ENCODE measurements around the gene TFAP2A.

Gene TFAP2A

DNA sequence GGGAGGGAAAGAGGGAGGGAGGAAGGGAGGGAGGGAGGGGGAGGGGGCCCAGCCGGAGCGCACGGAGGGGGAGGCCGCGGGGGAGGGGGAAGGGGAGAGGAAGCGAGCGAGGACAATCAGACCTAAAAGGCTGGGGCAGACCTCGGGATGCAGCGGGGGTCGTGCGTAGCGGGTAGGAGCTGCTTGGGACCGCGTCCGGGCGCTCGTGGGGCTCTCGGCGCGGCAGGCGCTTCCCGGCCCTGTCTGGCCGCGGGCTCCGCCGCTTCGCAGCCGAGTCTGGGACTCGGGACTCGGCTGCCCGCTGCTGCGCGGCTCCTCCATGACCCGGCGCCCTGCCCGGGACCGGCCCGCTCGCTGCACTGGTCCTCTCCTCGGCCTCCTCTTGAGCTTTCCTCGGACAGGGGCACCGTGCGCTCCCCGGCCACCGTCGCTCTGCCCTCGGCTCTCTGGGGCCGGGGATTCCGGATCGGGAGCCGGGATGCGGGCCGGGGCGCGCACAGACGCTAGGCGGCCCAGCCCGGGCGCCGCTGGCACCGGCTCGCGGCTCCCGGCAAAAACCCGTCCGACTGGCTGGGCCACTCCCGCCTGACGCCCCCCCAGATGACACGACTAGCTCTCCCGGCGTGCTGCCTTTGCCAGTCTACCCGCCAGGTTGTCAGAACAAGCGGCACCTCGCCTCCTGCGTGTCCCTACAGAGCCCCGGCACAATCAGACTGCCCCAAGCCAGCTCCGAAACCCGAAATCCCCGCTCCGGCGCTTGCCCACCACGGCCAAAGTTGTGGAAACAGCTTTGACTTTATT is 2.2 kb downstream of the TFAP2A start:
- peak in 1 of 2 experiments; percentile 69 for DNase-seq

DNA sequence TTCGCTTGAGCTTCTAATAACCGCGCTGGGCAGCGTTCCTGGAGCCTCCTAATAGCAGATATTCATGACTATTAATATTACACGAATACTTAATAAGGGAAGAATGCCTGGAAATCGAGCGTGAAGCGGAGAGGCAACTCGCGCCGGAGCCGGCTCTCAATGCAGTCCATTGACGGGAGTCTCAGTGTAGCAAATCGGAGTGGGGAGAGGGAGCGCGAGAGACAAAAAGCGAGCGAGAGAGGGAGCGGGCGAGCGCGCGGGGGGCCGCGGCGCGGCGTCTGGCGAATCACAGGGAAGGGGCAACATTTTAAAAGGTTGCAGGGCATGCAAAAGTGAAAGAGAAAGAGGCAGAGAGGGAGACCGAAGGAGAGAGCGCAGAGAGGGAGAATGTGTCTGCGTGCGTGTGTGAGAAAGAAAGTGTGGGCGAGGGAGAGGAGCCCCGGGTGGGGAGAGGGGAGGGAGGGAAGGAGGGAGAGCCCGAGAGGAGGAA is 2.9 kb downstream of the TFAP2A start:
- DNase-seq: peak; percentile 71 to 84

DNA sequence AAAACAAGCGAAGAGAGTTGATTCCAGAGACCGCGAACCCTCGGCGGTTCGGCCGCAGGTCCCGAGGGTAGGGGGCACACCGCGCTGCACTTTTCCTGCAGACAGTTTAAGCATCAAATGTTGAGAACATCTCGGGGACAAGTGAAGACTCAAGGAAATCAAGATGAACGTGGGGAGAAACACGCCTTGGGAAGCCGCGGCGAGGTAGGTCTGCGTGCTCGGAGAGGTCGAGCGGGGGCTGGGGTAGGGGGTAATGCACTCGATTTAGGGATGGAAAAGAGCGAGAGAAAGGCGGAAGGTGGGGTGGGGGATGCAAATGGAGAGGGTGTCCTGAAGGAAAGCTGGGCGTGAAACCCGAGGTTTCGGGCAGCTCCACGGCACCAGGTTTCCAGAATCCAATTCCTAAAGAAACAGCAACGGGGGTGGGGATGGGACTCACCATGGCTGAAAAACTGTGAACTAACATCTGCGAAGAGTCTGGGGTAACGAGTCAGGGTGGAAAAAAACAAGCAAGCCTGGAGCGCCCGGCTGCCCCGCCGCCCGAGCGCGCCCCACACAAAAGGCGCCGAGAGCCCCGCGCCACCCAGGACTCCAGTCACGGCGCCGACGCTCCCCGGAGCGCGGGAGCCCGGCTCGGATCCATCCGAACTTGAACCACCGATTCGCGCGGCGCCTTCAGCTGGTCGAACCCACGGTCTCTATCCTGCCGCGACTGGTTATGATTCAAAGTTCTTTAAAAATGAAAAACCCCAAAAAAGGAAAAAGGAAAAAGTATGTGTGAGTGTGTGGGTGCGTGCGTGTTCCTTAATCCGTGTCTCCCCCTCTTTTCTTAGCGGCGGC is 3.5 kb downstream of the TFAP2A start:
- DNase-seq: no peak

DNA sequence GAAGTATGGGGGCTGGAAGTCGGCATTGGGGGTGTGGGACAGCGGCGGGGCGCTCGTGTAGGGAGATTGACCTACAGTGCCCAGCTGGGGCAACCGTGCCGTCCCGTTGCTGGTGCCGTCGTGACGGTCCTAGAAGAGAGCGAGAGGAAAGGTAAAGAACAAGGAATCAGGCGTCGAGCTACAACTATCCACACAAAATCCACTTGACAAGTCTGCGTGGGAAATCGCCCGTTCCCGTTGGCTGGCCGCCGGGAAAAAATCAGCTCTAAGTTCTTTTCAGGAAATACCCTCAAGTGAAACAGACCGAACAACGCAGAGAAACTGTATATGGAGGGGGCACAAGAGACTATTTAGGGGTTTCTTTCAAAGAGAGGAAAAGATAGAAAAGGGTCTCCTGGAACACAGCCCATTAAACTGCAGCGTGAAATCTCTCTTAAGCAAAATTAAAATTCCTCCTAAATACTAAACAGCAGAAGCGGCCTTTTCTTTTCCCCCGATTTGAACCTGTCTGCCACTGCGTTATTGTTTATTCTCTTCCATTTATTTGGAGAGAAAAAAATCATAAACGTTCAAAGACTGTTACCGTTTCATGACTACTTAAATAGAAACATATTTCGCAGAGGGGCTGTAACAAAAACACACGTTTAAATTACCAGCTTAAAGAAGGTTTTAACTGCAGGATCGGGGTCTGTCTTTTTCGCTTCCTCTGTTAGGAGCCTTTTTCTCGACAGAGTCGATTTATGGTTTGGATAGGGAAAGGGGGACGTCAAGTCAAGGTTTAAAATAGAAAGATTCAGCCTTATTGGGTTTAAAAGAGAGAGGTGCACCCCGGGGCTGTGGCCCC is 4.4 kb downstream of the TFAP2A start:
- no peak for DNase-seq

DNA sequence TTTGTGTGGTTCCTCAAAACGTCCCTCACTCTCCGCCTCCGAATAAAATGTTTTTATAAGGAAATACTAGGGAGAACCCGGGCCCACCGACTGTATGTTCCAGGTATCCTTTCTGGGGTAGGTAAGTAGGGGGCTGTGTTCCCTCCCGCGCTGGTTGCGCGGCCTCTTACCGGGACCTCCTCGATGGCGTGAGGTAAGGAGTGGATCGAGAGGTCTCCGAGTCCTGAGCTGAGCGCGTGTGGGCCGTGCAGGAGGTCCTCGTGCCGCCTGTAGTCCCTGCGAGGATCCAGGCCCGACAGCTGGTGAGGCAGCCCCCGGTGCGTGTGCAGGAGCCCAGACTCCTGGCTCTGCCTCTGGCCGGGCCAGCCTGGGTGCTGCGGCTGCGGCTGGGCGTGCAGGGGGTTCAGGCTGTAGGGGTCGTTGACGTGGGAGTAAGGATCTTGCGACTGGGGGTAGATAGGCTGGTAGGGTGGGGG is 5.1 kb downstream of the TFAP2A start:
- no peak for DNase-seq

DNA sequence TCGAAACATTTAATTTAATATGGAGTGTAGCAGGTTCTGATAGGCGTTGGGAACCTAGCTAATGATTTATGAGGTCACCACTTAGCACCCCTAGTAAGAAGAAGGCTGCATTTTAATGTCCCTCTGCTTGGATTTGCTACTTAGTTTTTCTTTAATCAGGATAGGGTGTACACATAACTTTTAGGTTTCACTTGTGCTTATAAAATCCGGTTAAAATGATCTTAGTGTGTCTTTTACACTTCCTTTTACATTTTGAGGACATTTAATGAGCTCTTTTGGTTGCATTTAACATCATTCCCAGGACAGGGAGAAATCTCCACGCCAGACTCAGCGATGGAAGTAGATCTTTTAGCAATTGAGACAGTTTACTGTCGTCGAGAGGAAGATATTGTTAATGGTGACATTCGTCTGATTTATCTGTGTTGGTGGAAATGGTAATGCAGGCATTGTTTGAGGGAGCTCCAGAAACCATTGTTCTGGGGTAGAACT is 5.6 kb downstream of the TFAP2A start:
- DNase-seq: no peak

DNA sequence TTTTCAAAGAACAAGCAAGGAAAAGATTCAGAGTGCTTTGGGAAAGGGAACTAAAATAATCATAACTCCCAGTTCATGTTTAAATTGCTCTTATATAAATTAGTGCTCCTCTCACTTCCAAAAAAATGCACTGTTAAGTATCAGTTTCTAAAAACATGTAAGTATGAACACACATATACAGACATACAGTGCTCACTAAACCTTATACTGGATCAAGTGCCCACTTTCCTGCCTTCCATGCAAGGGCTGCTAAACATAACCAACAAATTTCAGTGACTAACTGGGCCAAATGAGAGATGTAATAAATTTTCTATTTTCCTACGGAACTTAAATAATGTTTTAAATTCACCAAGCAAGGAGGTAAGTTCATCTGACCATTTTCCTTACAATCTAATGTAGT is 6.4 kb downstream of the TFAP2A start:
- DNase-seq: no peak

DNA sequence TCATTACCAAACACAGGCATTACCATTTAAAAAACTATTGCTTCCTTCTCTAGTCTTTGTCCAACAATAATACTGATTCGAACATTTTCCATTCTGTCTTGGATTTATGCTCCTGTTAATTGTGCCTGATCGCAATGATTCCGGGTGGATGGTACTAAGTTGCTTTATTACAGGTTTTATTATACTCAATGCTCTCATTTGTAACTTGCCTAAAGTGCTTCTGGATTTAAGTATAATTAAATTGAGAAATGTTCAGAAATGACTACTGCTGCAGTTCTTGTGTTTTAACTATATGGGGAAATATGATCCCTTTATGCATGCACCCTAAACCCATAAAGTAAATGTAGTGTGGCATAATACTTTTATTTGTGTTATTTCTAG is 7.2 kb downstream of the TFAP2A start:
- DNase-seq: no peak

DNA sequence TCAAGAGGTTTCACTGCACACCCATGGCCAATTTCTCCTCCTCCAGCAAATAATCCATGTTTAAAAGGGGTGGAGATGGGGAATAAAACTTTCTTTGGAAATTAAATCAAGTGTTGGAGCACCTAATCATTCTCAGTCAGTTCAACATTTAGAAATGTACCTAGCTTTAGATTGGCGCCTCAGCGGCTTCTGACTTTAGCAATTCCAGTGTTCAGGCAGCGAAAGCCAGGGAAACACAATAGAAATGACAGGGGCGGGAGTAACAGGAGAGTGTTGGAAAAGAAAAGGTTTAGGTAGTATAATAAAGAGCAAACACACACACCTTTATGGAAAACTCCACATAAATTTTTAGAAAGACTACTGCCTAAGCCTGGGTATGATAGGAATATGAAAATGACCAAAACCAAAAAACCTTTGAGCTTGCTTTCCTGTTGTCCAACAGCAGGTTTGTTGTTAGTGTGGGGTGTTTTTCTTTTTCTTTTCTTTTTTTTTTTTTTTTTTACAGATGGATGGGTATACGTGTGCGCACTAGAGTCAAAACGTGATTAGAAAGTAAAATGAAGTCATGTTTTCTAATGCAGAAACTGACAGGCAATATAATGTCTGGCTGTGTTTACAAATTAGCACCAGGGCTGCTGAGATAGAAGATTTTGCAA is 7.7 kb downstream of the TFAP2A start:
- no peak for DNase-seq

DNA sequence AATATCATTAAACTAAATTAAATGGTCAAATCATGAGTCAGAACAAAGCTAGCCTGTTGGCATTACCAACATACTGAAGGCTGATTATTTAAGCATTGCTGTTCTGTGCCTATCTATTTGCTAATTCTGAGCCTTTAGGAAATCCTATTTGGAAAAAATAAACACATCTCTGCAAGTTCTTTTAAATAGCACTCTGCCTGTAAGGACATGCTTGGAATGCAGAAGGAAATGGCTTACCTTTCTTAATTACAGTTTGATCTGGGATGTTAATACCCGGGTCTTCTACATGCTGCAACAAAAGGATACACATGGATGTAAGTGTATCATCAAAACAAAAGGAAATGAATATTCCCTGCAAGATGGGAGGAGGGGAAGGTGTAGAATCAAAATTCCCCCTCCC is 8.3 kb downstream of the TFAP2A start:
- no peak for DNase-seq

DNA sequence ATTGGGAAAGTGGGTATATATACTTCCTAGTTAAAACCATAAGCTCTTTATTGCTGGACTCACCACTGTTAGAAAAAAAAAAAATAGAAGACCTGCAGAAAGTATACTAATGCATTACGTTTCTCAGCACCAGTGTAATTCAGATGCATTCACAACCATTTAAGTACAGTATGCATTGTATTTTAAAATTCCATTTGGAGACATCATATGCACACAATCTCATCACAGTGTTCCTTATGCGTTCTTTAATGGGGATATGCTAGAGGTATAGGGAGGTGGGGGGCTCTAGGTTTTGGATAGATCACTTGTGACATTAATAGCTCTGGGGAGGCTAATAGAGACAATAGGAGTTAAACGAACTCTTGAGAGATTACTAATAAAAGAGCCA is 9.4 kb downstream of the TFAP2A start:
- no peak for DNase-seq

DNA sequence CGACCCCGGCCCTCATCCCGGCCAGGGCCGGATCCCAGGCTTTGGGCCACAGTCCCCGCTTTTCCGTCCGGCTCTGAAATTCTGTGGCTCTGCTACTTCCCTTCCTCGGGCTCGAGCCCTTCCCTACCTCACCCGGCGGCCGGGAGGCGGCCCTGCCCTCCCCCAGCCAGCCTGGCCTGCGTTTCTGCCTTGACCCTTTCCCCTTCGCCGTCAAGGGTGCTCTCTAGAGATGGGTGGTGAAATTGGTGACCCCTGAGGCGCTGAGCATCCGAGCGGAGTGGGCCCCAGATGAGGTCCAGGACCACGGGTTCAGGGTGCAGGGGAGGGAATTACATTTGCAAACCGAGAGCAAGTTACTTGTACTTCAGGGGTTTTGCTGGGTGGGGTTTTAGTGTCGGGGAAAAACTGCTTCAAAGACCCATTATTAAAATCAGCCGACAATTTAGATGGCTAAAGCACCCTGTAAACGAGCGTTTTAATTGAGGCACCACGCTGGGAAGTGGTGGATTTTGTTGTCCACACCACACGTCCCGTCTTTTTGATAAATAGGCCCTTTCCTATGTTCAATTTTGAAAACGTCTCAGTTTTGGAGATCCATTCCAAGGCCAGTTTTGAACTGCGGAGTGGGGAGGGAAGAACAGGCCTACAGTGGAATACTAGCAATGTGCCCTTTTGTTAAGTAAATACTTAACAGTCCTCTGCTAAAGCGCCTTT is 9.9 kb downstream of the TFAP2A start:
- no peak for DNase-seq

DNA sequence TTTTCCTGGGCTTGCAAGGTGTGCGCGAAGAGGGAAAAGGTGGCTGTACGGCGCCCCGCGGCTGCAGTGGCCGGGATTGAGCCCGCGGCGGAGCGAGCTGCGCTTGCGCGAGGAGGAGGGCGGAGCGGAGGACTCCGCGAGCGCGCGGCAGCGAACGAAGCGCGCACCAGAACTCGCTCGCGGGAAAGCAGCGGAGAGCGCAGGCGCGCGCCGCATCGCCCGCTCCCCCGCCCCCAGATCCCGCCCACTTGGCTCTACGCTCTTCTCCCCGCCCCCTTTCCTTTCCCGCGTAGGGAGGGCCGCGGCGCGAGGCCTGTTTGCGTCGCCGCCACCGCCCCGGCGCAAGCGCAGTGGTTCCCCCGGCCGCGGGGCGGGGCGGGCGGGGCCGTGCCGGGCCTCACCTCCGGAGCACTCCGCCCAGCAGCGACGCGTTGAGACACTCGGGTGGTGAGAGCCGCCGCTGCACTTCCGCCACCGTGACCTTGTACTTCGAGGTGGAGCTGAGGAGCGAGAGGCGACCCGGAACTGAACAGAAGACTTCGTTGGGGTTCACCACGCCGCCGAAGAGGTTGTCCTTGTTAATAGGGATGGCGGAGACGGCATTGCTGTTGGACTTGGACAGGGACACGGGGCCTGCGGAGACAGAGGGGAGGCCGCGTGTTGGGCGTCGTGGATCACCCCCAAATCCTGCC is 10.6 kb downstream of the TFAP2A start:
- DNase-seq: peak; percentile 98 to 99

DNA sequence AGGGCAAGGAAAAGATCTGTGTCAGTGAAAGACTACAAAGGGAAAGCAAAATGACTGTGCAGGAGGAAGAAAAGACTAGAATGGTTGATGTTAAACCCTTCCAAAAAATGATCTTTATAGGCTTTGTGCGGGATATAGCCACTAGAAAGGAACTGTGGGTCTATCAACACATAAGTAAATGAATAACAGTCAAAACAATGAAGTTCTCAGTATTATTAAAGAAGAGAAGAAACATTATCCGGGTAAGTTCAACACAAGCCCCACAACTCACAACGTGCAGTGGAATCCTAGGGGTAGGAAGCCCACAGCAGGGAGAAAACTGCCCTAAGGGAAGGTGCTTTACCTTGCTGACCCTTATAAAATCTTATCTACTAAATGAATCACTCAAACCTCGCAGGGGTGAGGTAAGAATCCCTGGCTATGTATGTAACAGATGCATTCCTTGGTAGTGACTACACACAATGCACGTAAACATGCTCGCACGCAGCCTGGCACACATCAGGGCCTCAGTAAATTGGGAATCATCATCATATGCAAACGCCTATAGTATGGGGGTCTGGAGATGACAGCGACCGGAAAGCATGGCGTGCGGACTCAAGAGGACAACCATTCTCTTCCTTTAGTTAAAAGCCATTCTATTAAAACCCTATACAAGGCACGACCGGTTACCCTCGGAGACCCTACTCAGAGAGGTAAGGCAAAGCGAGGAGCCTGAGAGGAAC is 11.3 kb downstream of the TFAP2A start:
- DNase-seq: peak; percentile 69 to 86

DNA sequence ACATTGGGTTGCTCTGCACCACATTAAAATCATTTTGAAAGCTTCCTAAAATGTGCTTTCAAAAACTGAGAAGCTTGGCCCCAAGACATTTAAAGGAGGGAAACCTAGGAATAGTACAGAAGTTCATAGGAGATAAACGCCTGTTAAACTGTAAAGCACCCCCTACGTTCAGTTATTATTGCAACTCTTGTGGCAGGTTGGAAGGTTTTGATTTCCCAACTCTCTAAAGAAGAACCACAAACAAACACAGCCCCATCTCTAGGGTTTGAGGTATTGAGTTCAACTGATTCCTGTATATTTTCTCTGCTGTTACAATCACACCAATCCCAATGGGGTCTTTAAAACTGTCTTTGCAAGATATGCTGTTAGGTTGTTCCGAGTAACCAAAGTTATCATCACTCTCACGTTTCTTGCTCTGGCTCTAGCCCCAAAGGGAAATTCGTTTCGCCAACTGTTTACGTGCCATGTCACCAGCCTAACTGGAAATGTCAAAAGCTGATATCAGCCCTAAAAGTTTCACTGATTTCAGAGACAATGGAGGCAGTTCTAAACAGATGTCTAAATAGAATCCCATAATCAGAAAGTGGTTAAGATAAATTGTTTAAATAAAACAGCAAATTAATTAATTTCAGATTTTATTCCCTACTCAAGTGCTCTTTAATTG is 12.1 kb downstream of the TFAP2A start:
- DNase-seq: no peak

DNA sequence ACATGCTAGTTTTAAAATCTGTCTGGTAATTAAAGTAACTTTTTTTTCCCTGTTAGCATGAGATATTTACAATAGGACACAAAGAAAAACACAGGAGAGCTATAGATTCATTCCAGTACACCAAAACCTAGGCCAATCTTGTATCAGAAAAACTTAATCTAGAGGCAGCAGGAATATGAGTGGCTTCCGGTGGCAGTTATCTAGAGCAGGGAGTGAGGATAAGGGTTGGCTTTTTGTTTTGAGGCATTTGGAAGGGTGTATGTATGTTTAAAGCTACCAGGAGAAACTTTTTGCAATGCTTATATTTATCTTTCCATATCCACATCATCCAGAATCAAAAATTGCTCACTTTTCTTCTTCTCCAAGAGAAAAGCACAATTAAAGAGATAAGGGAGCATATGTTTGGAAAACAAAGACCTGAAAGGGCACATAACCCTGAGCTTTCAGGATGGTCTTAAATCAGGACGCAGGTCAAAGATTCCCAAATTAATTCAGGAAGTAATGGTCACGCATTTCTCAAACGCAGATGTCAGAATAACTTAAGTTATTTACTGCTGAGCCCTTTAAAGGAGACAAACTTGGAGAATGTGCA is 13.1 kb downstream of the TFAP2A start:
- no peak for DNase-seq

DNA sequence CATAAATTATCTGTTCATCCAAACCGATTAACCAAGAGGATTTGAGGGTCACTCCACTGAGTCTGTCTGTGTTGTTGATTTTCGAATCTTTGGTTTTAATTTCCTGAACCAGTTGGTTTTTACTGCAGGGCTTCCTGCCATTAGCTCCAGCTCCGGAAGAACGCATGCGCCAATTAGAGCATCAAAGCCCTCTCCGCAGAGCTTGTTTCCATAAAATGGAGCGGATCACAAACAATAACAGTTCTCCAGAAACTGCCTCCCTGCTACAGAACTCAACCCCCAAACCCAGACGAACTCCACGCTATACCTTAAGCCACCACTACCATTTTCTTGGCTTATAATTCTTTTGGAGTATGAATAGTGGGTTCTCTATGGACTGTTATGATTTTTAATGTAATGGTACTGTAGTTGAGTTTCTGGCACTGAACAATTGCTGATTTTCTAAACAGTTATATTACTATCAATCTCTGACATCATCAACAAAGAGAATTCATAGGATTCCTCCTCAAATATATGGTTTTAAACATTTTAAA is 13.8 kb downstream of the TFAP2A start:
- DNase-seq: no peak

DNA sequence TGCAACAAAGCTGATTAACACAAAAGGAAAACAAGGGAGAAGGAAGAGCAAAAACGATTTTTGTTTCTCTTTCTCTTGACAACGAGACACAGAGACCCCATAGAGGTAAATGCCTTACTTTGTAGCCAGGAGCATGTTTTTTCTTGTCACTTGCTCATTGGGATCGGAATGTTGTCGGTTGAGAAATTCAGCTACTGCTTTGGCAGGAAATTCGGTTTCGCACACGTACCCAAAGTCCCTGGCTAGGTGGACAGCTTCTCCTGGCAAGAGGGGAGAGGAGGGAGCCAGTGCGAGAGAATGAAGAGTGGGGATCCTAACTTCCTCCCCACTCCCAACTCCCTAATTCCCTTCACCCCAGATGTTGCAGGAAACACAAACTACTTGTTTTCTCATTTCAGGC is 14.5 kb downstream of the TFAP2A start:
- no peak for DNase-seq

DNA sequence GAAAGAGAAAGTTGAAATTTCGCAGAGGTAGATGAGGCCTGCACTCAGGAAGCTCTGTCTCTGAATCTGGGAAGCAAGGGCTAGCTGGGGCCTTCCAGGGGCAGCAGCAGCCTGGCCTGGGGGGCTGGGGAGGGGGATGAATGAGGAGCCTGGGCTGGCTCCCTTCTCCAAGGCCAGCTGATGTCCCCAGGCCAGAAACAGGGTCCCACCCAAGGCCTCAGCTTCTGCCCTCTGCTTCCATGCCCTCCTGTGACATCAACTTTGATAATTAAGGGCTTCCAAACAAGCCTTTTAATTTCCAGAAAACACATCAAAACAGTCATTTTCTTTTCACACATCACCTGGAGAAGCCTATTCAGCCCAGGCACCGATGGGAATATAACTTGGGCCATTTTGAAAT is 15.4 kb downstream of the TFAP2A start:
- DNase-seq: no peak
